Lower leg skin (tissue), 3 donors: ENCODE measurements around the gene FCMR.

ENCODE experiments used
- CTCF ChIP-seq, 3 donors: fragments of 450-650 bp; IDR thresholded peaks; one replicate each; pipeline ENCODE4 v1.5.1; 2016; ENCODE audit warnings: antibody characterized with exemption in 3 of 3, mild to moderate bottlenecking in 3 of 3, moderate library complexity in 2 of 3
- POLR2A ChIP-seq, 2 donors: fragments of 450-650 bp; IDR thresholded peaks; one replicate each; pipeline ENCODE4 v1.6.1; 2016 to 2017; ENCODE audit warnings: antibody characterized with exemption in 2 of 2, mild to moderate bottlenecking in 1 of 2, moderate library complexity in 1 of 2

- TF ChIP-seq CTCF (IDR thresholded peaks at IDR 0.05) (no peak), POLR2A (IDR thresholded peaks at IDR 0.05) (no peak)
Measured at GRCh38 chr1:206915030-206915735, 6.6 kb downstream of the FCMR start.
